ENCODE measurements around the gene PCDH15.

The PCDH15 gene

DNA sequence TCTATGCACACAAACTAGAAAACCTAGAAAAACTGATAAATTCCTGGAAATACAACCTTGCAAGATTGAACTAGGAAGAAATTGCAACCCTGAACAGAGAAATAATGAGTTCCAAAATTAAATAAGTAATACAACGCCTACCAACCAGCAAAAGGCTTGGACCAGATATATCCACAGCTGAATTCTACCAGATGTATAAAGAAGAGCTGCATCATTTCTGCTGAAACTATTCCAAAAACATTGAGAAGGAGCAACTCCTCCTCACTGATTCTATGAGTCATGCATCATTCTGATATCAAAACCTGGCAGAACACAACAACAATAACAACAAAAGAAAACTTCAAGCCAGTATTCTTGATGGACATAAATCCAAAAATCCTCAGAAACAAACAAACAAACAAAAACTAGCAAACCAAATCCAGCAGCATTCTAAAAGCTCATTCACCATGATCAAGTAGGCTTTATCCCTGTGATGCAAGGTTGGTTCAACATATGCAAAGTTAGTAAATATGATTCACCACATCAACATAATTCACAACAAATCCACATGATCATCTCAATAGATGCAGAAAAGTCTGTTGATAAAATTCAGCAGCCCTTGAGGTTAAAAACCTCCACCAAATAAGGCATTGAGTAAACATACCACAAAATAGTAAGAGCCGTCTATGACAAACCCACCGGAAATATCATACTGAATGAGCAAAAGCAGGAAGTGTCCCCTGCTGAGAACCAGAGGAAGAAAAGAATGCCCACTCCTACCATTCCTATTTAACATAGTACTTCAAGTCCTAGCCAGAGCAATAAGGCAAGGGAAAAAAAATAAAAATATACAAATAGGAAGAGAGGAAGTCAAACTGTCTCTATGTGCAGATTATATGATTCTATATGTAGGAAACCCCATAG, 98.2 kb downstream of the PCDH15 start:
- DNase-seq, result no peak

DNA sequence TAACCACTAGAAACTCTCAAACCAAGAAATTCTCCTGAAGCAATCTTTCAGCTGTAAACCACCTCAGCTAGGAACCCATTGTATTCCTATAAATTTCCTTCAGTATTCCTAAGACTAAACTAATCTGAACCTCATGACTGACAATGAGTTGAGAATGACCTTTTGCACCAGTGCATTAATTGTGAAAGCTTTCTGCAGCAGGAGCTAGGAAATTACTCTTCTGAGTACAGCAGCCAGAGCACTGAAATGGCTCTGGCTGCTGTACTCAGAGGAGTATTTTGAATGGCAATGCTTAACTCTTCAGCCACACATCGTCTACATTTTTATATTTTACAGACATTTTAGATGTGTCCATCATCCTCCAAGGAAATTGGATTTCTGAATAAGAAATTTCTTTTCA, 109.7 kb downstream of the PCDH15 start:
- no peak for DNase-seq

GRCh38 chr10:54682554-54682953, 118.5 kb downstream of the PCDH15 start:
- no peak for DNase-seq

DNA sequence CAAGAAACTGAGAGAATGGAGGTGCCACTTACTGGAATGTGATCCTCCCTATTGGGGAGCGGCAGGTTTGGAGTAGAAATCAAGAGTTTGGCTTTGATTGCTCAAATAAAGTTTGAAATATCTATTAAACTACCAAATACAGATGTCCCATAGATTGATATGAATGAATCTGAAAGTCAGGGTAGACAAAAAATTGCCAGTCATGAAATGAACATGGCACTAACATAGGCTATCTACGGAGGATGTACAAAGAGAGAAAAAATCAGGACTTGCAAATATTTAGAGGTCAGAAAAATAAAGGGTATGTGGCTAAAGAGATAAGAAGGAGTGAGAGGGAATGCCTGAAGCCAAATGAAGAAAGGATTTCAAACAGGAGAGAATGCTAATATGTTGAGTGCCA, 119.9 kb downstream of the PCDH15 start:
- DNase-seq, result no peak

- no peak for DNase-seq
These were observed 133.9 kb downstream of the PCDH15 start for GRCh38 chr10:54667136-54667535.

DNA sequence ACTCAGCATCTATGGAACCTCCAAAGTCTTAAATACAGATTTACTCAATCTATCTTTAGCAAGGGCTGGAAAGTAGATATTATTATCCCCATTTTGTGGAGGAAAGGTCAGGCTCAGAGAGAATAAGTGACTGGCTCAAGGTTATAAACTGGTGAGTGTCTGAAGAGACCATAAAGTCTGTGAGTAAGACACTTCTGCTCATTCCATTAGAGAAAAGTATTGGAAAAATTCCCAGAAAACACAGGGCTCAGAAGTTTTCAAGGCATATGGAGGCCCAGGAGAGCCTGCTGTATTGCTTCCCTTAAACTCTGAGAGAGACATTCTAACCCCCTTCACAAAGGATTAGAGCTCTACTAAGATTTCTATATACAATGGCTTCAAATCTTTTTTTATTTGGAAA, 134.8 kb downstream of the PCDH15 start:
- DNase-seq, result no peak

- DNase-seq, result no peak
These were observed 135.9 kb downstream of the PCDH15 start for GRCh38 chr10:54665095-54665494.

DNA sequence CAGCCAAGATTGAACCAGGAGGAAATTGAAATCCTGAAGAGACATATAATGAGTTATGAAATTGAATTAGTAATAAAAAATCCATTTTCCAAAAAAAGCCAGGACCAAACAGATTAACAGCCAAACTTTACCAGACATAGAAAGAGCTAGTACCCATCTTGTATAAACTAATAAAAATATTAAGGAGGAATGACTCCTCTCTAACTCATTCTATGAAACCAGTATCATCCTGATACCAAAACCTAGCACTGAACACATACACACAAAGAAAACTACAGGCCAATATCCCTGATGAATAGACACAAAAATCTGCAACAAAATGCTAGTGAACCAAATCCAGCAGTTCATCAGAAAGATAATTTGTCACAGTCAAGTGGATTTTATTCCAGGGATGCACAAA, 140.6 kb downstream of the PCDH15 start:
- no peak for DNase-seq

DNA sequence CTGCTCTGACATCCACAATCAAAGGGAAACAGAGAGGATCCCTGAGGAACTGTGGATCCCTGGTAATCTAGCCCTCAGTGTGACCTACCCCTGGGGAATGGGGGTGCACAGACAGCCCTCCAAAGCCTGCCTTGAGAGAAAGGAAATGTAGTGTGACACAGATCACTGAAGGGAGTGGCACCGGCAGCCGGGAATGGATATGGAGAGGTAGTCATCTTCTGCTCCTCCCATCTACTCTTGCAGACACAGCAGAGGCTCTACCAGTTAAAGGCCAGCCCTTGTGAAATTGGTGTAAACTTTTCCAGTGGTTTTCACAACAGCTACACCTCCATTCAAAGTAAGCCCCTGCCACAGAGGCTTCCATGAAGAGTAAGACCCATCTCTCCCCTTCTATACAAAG, 144.4 kb downstream of the PCDH15 start:
- no peak for DNase-seq

DNA sequence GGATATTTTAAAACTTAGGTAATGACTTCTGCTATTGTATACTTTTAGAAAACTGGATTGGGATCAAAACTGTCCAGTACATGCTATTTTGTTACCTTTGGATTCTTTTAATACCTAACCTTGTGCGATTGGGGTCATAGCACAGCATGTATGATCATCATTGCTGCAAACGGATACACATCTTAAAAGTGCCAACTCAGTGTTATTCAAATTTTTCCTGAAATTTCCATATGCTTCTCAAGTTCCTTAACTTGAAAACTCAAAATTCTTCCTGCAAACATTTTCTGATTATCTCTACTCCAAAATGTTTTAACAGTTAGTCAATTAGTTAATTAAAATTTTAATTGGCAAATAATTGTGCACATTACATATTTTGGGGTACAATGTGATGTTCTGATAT, 147.5 kb downstream of the PCDH15 start:
- DNase-seq, result no peak

GRCh38 chr10:54650547-54650946, 150.5 kb downstream of the PCDH15 start:
- DNase-seq, result no peak

DNA sequence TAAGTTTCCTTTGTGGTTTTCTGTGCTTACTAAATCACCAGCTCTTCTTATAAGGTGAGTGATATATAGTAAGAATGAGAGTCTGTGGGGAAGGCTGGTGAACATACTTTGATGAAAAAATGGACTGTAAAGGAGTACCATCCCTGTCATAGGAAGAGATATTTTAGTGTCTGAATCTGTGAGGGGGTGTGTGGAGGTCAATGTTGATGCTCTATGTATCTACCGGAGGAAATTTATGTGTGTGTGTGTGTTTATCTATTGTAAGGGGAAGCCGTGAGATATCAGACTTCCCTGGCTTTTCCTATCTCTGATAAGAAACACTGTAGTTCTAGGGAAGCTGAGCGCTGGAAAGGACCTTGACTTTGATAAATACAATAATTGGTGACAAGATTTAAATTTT, 179.0 kb downstream of the PCDH15 start:
- DNase-seq, result no peak

DNA sequence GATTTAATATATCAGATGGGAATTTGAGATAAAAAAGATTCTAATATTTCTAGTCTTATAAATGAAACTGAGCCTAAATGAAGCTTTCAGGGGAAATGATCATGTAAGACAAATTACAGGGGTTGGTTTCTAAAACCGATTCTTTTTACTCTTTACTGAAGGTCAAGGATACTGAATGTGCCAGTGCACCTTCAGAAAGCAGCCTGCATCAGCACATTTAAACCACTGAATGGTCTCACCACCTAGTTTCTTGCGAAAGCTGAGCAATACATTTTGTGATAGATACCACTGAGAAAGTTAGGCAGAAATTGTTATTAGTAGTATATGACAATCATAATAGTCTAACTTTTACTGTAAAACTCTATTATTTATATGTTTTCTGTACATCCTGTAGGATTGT, 180.7 kb downstream of the PCDH15 start:
- no peak for DNase-seq

GRCh38 chr10:54614072-54614471, 187.0 kb downstream of the PCDH15 start:
- no peak for DNase-seq

- no peak for DNase-seq
These were observed 187.9 kb downstream of the PCDH15 start for GRCh38 chr10:54613162-54613561.

DNA sequence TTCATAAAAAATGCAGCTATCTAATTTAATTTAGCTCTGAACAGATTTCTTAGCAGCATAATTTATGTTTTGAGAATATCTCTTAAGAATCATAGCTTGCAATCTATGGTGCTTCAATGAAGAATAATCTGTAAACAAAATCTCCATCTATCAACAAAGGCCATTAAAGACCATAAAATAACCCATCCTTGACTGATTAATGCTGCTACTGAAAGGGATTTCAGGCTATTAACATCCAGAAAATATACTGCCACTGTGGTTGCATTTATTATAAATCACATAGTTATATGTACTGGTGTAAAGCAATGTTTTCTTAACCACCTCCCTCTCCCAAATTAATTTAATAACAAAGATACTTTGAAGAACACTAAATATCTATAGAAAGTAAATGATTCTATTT, 191.6 kb downstream of the PCDH15 start:
- DNase-seq, result no peak

- no peak for DNase-seq
These were observed 193.0 kb downstream of the PCDH15 start for GRCh38 chr10:54607983-54608382.

- no peak for DNase-seq
These were observed 206.7 kb downstream of the PCDH15 start for GRCh38 chr10:54594289-54594688.

DNA sequence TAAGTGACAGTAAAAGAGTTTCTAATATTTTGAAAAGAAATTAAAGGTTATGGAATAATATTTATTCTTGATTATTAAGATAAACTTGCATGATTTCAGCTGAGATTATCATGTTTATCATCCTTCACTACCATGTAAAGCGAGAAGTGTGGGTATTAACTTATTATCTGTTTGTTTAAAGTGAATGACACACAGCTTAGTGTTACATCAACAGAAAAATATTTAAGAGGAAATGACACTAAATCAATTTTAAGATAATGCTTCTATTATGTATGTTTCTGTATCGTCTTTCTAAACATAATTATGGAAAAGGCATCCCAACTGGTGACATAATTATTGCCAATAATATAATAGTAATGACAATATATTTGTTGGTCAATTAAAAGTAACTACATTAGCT, 213.1 kb downstream of the PCDH15 start:
- no peak for DNase-seq

GRCh38 chr10:54585572-54585971, 215.5 kb downstream of the PCDH15 start:
- no peak for DNase-seq

GRCh38 chr10:54577682-54578081, 223.3 kb downstream of the PCDH15 start:
- no peak for DNase-seq

DNA sequence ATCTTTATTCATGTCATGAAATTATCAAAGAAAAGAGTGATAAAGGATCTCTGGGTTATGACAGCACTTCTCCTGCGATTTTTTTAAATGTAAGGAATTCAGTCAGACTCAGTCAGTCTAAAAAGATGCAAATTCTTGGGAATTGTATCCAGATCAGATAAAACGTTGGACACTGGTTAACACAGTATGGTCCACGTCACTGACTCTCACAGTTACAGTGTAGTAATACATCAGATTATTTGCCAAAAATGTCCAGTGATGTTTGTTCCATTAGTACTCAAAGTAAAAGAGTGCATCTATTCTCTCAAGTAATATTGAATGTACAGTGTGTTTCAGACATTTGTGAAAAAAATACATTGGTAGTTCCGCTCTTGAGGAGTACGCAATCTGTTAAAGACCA, 224.5 kb downstream of the PCDH15 start:
- DNase-seq, result no peak

GRCh38 chr10:54559498-54559897, 241.5 kb downstream of the PCDH15 start:
- DNase-seq, result no peak

- no peak for DNase-seq
These were observed 247.0 kb downstream of the PCDH15 start for GRCh38 chr10:54554028-54554427.

DNA sequence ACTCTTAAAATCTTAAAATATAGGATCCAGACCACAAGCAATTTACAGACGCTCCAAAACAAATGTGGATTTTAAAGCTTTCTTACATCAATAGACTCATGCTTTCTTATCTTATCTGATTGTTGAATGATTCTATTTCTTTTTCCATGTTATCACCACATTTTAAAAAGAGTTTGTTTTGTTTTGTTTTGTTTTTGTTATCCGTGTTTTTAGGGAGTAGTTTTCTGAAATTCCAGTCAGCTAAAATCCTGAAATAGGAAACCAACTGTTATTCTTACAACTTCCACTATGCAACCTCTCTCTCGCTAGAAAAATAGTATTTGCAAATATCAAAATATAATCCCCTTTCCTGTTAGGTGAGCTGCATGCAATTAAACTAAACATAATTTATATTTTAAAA, 251.0 kb downstream of the PCDH15 start:
- no peak for DNase-seq
